Measurements from ENCODE around the gene RPLP2.

The RPLP2 gene

GRCh38 chr11:791658-792534 lies 17.9 kb upstream of the RPLP2 start:
- no peak for DNase-seq (ENCODE audit: low read depth, low spot score)

GRCh38 chr11:792535-792821 lies 17.3 kb upstream of the RPLP2 start:
- DNase-seq (ENCODE audit: low read depth, low spot score) = no peak

- no peak for DNase-seq (ENCODE audit: low read depth, low spot score)
Observed at GRCh38 chr11:792873-793272, 16.9 kb upstream of the RPLP2 start.

GRCh38 chr11:793556-793955 lies 16.2 kb upstream of the RPLP2 start:
- no peak for DNase-seq (ENCODE audit: low read depth, low spot score)

- no peak for DNase-seq (ENCODE audit: low read depth, low spot score)
Observed at GRCh38 chr11:794013-794765, 15.6 kb upstream of the RPLP2 start.

GRCh38 chr11:794766-795633 lies 14.8 kb upstream of the RPLP2 start:
- DNase-seq (ENCODE audit: low read depth, low spot score) = no peak

- peak; percentile 85 for DNase-seq (ENCODE audit: low read depth, low spot score)
Observed at GRCh38 chr11:795634-796564, 13.9 kb upstream of the RPLP2 start.

- DNase-seq (ENCODE audit: low read depth, low spot score) = no peak
Observed at GRCh38 chr11:796565-797295, 13.0 kb upstream of the RPLP2 start.

- DNase-seq (ENCODE audit: low read depth, low spot score) = peak; percentile 86
Observed at GRCh38 chr11:797296-798092, 12.3 kb upstream of the RPLP2 start.

- DNase-seq (ENCODE audit: low read depth, low spot score) = peak; percentile 95
Observed at GRCh38 chr11:798093-798713, 11.6 kb upstream of the RPLP2 start, which contains the start of gene SLC25A22. SLC25A22 (minus strand) TSS chr11:798281; CDS start chr11:795006, 3,275 bp downstream.

- DNase-seq (ENCODE audit: low read depth, low spot score) = no peak
Observed at GRCh38 chr11:799641-800316, 10.0 kb upstream of the RPLP2 start.

GRCh38 chr11:800473-800872 lies 9.3 kb upstream of the RPLP2 start:
- no peak for DNase-seq (ENCODE audit: low read depth, low spot score)

- no peak for DNase-seq (ENCODE audit: low read depth, low spot score)
Observed at GRCh38 chr11:801097-801780, 8.5 kb upstream of the RPLP2 start.

- DNase-seq (ENCODE audit: low read depth, low spot score) = no peak
Observed at GRCh38 chr11:802018-802617, 7.6 kb upstream of the RPLP2 start.

GRCh38 chr11:802693-803466 lies 6.9 kb upstream of the RPLP2 start:
- DNase-seq (ENCODE audit: low read depth, low spot score) = no peak

- DNase-seq (ENCODE audit: low read depth, low spot score) = no peak
Observed at GRCh38 chr11:803467-803742, 6.4 kb upstream of the RPLP2 start.

Measured in astrocyte of the hippocampus (primary cell).